SHP77 treated with DMSO at 0.1 percent for 48 hours (cell line): Measurements from ENCODE around the gene EDARADD.
A peak's percentile ranks its signal among the peaks of the same experiment; 100 is the strongest.

ENCODE experiments used
- DNase-seq: peaks from one replicate; lab custom pipeline; 2025; lab: John Stamatoyannopoulos, UW

EDARADD gene

DNA sequence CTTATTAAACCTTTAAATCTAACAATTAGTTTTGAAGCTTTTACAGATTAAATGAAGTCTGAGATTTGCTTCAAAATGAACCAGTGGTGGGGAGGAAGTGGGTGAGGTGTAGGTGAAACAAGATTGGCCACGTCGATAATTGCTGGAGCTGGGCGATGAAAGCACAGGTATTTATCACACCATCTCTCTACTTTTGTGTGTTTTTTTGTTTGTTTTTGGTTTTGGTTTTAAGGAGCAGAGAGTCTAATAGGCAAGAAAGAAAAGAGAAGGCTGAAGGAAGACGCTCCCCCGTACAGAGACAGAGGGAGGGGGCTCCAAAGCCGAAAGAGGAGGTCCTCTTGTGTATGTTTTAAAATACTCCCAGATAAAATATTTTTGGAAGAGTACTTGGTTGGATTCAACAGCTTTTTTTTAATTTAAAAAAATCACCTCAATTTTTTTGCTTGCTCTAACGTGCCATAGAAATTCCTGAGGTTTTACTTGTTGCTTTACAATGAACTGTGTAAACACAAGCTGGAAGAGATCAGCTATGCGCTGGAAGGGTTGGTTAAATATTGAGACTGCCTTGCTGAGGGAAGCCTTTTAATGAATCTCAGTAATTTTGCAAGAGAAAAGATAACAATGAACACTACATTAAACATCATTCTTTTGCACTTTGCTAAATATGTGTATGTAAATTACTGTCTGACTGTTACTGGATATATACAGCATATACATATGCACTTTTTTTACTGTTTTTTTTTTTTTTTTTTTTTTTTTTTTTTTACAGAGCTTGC lies 123.0 kb downstream of the EDARADD start:
- peak; percentile 25 for DNase-seq

DNA sequence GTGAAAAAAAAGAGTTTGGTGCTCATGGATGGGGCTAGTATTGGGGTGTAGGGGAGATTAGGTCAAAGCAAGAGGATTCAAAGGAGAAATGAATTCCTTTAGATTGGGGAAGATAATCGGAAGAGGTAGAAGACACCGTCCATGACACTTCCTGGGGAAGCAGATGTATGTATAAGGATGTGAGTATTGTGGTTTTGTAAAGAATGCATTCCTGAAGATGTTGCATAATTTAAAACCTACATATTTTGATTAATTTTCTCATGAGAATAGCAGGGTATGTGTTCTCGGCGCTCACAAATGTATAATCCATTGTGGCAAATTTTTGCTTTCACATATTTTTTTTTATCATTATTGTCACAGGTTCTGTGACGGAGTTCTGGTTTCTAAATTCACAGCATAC lies 124.2 kb downstream of the EDARADD start:
- DNase-seq, result no peak

DNA sequence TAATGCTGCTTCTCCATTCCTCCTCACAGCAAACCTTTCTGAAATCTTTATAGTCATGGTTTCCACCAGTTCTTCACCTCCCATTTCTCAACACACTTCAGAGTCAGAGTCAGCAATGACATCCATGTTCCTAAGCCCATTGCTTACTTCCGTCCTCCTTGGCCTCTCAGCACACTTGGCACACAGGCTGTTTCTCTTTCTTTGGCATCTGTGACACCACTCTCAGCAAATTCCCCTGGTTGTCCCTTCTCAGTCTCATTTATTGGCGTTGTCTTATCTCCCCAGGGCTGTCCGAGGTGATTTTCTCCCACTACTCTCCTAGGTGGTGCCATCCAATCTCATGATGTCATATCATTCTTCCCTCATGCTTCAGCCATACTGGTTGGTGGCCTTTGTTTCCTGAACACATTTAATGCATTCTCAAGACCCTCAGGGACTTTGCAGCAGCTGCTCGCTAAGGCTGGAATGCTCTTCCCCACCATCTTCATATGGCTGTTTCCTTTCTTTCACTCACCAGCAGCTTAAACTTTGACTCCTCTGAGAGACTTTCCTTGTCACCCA lies 126.4 kb downstream of the EDARADD start:
- no peak for DNase-seq

DNA sequence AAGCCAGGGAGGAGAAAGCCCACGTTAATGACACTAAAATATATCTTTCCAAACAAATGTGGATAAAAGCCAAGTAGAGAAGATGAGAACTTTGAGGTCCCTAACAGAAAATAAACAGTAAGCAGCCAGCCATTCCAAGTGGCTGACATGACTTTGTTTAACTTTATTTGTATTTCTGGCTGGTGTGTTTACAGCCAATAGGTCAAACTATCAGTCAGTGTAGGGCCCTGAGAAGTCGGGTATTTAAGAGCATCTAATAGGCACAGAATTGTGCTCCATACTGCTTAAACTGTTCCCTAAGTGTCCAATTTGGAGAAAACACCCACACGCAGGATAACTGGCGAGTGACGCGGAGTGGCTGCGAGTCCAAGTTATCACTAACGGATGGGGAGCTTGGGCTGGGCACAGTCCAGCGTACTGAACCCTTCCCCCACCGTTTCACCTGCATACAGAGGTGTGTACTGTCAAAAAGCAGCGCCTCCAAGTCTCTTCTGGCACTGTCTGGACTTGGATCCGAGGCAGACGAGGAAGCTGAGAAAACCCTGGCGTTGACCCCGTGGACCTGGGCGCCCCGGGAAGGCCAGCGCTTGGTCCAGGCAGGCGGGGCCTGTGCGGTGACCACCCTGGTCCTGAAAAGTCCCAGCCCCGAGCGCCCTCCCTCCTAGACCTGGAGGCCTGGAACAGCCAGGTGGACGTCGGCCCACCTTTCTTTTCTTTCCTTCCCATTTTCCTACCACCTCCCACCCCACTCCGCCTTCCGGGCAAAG lies 129.0 kb downstream of the EDARADD start:
- DNase-seq, result peak; percentile 38

DNA sequence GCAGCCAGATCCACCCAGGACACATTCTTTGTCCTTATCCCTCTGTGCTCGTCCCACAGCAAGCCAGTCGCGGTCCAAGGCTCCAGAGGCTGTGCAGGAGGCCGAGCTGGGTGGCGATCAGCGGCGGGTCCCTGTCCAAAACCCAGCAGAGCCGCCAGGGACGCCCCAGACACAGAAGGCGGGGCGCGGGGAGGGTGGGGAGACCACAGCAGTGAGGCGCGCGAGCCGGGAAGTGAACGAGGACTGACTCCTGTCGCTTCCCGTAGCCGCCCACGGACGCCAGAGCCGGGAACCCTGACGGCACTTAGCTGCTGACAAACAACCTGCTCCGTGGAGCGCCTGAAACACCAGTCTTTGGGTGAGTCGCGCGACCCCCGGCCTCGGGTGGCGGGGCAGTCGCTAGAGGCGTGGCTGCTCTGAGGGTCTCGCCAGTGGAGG lies 129.6 kb downstream of the EDARADD start, which contains the start of gene LGALS8:
Gene LGALS8 (plus strand): TSS at position 279 of the 438 bp plus-strand sequence. CDS start 2,089 bp downstream, outside the sequence.
- DNase-seq, result peak; percentile 70

DNA sequence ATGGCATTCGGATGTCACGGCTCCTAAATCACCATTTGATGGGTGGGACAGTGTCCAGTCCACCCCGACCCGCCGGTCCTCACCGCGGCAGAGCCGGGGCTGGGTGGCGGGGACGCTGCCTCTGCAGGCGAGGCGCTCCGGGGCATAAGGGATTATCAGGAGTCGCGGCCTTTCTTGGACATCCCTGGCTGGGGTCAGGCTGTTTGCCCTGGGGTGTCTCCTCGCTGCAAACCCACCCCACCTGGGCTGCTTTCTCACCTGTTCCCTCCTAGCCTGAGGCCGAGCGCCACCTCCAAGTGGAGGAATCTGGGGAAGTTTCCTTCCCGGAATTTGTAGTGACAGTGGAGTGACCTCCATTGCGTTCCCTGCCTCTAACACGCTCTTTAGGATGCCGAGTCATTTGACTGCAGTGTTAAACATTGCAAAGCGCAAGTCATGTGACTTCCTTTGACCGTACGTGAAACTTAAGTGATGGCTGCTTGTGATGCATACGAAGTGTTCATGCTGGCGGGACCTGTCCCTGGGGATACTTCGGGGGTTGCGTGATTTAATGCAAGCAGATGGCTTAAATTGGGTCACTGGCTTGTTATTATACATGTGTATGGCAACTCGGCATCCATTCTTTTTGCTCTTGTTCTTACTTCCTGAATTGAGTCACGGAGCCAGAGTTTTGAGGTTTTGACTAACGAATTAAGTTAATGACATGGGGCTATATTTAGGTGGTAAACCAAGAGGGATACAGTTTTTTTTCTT lies 130.2 kb downstream of the EDARADD start:
- DNase-seq, result peak; percentile 42

DNA sequence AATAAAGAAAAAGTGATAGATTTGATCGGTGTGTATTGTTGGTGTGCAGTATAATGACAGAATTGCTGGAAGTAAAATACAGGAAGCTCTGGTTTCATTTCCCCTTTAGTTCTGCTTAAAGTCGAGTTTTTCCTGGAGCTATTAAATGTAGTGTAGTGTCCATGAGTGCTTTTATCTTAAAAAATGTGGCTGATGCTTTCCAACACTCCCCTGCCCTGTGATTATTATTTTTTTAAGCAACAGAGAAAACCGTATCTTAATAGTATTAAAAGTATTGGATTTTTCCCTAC lies 130.8 kb downstream of the EDARADD start:
- DNase-seq, result no peak

DNA sequence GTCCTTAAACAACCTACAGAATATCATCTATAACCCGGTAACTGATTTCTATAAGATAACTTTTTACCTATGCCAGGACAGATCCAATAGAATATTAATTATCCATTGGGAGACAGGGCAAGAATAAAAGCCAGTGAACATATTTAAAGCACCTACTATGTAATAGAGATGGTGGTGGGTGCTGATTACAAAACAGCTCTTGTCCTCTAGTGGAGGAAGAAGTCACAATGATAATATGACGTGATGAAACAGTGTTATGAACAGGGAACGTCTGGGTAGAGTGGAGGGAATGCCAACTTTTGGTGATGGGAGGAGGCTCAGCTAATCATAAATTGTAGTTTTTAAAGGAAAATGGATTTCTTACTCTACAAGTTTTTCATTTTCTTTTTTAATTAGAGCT lies 132.0 kb downstream of the EDARADD start:
- no peak for DNase-seq

DNA sequence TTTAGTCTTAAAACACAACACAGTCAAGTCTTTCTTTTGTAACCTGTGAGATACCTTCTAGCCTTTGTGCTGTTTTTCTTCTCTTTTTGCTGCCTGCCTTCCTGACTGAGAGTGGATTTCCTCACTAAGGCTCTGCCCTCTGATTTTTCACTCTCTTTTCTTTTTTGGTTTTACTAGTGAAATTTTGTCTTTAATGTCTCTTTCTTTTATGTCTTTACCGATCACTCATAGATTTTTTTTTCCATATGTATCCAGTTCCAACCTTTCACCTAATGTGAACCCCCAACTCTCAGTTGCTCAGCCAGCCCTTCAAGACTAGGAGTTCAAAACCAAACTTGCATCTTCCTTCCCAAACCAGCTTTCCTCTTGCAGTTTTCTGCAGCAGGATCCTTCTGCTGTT lies 136.2 kb downstream of the EDARADD start:
- DNase-seq, result no peak

DNA sequence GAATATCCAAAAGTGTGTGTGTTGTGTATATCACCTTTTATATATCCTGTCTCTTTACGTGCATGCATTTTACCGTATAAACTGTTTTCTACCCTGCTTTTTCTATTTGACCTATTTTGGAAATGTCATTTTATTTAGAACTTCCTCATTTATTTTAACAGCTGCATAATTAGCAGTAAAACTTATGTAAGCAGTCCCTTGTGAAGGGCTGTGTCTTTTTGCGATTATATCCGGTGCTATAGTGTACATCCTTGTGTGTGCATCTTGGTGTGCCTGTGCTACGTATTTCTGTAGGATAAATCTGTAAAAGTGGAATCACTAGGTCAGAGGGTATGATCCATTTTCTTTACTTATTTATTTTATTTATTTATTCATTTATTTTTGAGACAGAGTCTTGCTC lies 136.9 kb downstream of the EDARADD start:
- DNase-seq, result no peak

- DNase-seq, result no peak
Measured at GRCh38 chr1:236532850-236533249, 138.8 kb downstream of the EDARADD start.

DNA sequence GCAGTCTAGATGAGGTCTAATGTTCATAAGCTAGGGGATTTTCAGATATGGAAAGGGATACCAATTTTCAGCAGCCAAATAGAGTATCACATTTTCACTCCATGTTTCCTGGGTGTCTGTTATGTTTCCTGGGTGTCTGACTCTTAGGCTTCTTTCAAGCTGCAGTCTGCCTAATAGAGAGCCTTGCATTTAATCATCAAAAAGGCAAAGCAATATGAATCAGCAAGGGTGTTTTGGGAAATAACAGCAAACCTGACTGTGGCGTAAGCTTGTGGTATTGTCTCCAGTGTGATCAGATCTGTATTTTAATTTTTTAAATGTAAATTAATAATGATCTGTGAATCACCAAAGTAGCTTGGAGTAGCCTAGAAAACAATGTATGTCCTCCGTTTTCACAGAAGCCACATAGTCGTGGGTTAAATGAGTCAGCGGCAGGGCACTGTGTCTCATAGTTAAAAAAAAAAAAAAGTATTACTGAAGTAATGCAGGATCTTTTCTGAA lies 140.1 kb downstream of the EDARADD start:
- DNase-seq, result no peak
